HEK293 (cell line): ENCODE data around the gene DUSP10.

Source experiments
- TCF7L2 ChIP-seq: IDR thresholded peaks from 2 replicates; pipeline ENCODE4 v1.6.1; 2011; ENCODE audit warnings: low read depth, mild to moderate bottlenecking, inconsistent platforms, low read length, moderate library complexity, borderline replicate concordance
- ZNF155 ChIP-seq: fragments of 450-650 bp; formaldehyde crosslinking; IDR thresholded peaks from 2 replicates; pipeline ENCODE4 v1.5.1; 2016; ENCODE audit warnings: missing biosample characterization, missing genetic modification characterization
- TF ChIP-seq, protein P1 (sequence below): fragments of 450-650 bp; formaldehyde crosslinking; IDR thresholded peaks from 2 replicates; pipeline ENCODE4 v1.5.1; 2016; ENCODE audit warnings: missing biosample characterization, missing genetic modification characterization

DNA sequence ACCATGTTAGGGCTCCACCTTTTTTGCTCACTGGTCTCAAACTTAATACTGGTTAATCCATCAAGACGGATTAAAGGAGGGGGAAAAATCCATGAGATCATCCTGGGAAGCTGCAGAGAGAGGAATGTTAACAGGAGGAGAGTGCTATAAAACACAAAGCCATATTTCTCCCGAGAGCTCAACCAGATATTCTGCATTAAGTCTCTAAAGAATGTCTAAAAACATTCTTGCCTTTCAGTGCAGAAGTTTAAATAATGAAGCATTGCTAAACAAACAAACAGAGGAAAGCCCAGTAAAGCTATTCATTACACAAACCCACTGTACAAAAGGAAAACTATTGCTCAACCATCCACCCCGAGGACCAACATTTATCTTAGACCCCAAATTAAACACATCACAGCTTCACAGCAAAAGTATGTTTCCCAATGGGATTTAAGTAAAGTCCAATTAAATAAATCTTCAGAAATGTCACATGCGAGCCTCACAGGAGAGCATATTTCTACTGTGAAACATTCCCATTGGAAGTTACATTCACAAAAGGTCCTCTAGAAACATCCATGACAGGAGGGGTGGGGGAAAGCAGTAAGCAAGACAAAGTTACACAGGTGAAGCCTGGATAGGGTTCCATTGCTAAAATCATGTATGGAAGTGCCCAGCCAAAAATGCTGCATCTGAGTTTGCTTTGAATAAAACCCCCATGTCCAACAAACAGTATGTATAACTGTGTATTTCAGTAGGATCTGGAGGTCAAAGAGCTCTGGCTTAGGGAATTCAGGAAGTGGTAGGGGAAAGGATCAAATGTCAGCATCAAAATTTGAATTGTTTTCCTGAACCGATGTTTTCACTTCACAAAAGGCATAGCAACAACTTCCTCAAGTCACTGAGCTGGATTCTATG lies 23.3 kb downstream of the DUSP10 start:
- TF ChIP-seq, protein P1, sequence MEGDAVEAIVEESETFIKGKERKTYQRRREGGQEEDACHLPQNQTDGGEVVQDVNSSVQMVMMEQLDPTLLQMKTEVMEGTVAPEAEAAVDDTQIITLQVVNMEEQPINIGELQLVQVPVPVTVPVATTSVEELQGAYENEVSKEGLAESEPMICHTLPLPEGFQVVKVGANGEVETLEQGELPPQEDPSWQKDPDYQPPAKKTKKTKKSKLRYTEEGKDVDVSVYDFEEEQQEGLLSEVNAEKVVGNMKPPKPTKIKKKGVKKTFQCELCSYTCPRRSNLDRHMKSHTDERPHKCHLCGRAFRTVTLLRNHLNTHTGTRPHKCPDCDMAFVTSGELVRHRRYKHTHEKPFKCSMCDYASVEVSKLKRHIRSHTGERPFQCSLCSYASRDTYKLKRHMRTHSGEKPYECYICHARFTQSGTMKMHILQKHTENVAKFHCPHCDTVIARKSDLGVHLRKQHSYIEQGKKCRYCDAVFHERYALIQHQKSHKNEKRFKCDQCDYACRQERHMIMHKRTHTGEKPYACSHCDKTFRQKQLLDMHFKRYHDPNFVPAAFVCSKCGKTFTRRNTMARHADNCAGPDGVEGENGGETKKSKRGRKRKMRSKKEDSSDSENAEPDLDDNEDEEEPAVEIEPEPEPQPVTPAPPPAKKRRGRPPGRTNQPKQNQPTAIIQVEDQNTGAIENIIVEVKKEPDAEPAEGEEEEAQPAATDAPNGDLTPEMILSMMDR (tag by site-specific recombination): no peak
- no peak for TF ChIP-seq ZNF155
- TF ChIP-seq TCF7L2: no peak
